Lower lobe of right lung (tissue), 2 donors: ENCODE results near the gene DNAH11. TPM values are rescaled to one million over a fixed set of nuclear protein-coding genes. Genes with fewer than 3 reads are reported as not detected.

Experiments used
- ATAC-seq, 2 donors: fragments of 200-7000 bp; cut with Tn5 transposase; one replicate each; pipeline ENCODE4 v1.9.1; 2020 to 2022; ENCODE audit warnings: mild to moderate bottlenecking in 2 of 2, moderate library complexity in 2 of 2
- DNase-seq: peaks from one replicate; pipeline ENCODE4 v3.0.0-alpha.2; 2020
- H3K27ac ChIP-seq: fragments of 200-600 bp; one replicate; pipeline ENCODE4 v1.8.0; 2022
- H3K27me3 ChIP-seq: fragments of 200-600 bp; one replicate; pipeline ENCODE4 v1.8.0; 2022; ENCODE audit warnings: low read depth
- H3K36me3 ChIP-seq: fragments of 200-600 bp; one replicate; pipeline ENCODE4 v1.8.0; 2022; ENCODE audit warnings: mild to moderate bottlenecking
- H3K4me1 ChIP-seq: fragments of 200-600 bp; one replicate; pipeline ENCODE4 v1.8.0; 2022
- H3K4me3 ChIP-seq: fragments of 200-600 bp; one replicate; pipeline ENCODE4 v1.8.0; 2022; ENCODE audit warnings: mild to moderate bottlenecking
- H3K9me3 ChIP-seq: fragments of 200-600 bp; one replicate; pipeline ENCODE4 v1.8.0; 2022
- CTCF ChIP-seq: fragments of 200-600 bp; IDR thresholded peaks from one replicate; pipeline ENCODE4 v1.8.0; 2022; ENCODE audit warnings: antibody characterized with exemption, mild to moderate bottlenecking
- intact Hi-C: fragments of 100-400 bp; cut with DNase I; formaldehyde crosslinking; loops from one replicate; pipeline ENCODE4 v1.11.0; 2022
- total RNA-seq: library from RNA; stranded (reverse); fragmentation: NEBNext Ultra II Directional; extraction: Animal tissue kit (Norgen Biotek cat#: 25700); gene quantifications from one replicate; pipeline ENCODE4 v1.2.1, GENCODE V29; 2021
- donor health status: DM: no; HTN: yes; CAD: no; lungs with severe emphysema.

DNAH11 gene
- total RNA-seq, 1 donor from 2014 or later = 8.9 TPM

GRCh38 chr7:21773326-21773725, 230.5 kb downstream of the DNAH11 start:
- intact Hi-C loops = no loop called here
- ATAC-seq (no peak), DNase-seq (no peak)
- Histone ChIP-seq H3K4me3 (no peak overlapping the region), H3K27me3 (peaks cover 12% of the 10 kb centered on the region), H3K27ac (no peak overlapping the region), H3K4me1 (no peaks in the 10 kb centered on the region), H3K36me3 (no peaks in the 10 kb centered on the region), H3K9me3 (no peaks in the 10 kb centered on the region)
- no peak for TF ChIP-seq CTCF

GRCh38 chr7:21777921-21778320, 235.1 kb downstream of the DNAH11 start:
- Histone ChIP-seq H3K27me3 (no peaks in the 10 kb centered on the region), H3K27ac (no peak overlapping the region), H3K9me3 (no peaks in the 10 kb centered on the region), H3K36me3 (no peaks in the 10 kb centered on the region), H3K4me3 (no peak overlapping the region), H3K4me1 (no peaks in the 10 kb centered on the region)
- TF ChIP-seq CTCF = no peak
- intact Hi-C loops = no loop called here
- DNase-seq (no peak), ATAC-seq (no peak)

GRCh38 chr7:21778953-21779352, 236.1 kb downstream of the DNAH11 start:
- no peak for TF ChIP-seq CTCF
- H3K36me3 ChIP-seq = no peaks in the 10 kb centered on the region
- H3K27me3 ChIP-seq = no peaks in the 10 kb centered on the region
- intact Hi-C loops = no loop called here
- ATAC-seq (no peak), DNase-seq (no peak)
- no peak overlapping the region for H3K27ac ChIP-seq
- no peak overlapping the region for H3K4me3 ChIP-seq
- no peaks in the 10 kb centered on the region for H3K4me1 ChIP-seq
- H3K9me3 ChIP-seq = no peaks in the 10 kb centered on the region

- Histone ChIP-seq H3K27ac (no peak overlapping the region), H3K4me1 (no peaks in the 10 kb centered on the region), H3K36me3 (no peaks in the 10 kb centered on the region), H3K4me3 (no peak overlapping the region), H3K27me3 (no peaks in the 10 kb centered on the region), H3K9me3 (no peaks in the 10 kb centered on the region)
- no peak for TF ChIP-seq CTCF
- ATAC-seq = no peak
- DNase-seq = no peak
- intact Hi-C loops = no loop called here
Measured at GRCh38 chr7:21782996-21783395, 240.2 kb downstream of the DNAH11 start.

- Histone ChIP-seq H3K27ac (no peak overlapping the region), H3K9me3 (no peaks in the 10 kb centered on the region), H3K36me3 (no peaks in the 10 kb centered on the region), H3K4me3 (no peak overlapping the region), H3K27me3 (no peaks in the 10 kb centered on the region), H3K4me1 (no peaks in the 10 kb centered on the region)
- DNase-seq (no peak), ATAC-seq (no peak)
- intact Hi-C loops = no loop called here
- no peak for TF ChIP-seq CTCF
Measured at GRCh38 chr7:21784989-21785388, 242.2 kb downstream of the DNAH11 start.

GRCh38 chr7:21805791-21806190, 263.0 kb downstream of the DNAH11 start:
- H3K27ac ChIP-seq = no peak overlapping the region
- no peaks in the 10 kb centered on the region for H3K36me3 ChIP-seq
- DNase-seq (no peak), ATAC-seq (no peak)
- H3K4me1 ChIP-seq = no peaks in the 10 kb centered on the region
- H3K27me3 ChIP-seq = no peaks in the 10 kb centered on the region
- no peak for TF ChIP-seq CTCF
- intact Hi-C loops = no loop called here
- H3K4me3 ChIP-seq = no peak overlapping the region
- no peaks in the 10 kb centered on the region for H3K9me3 ChIP-seq
